ENCODE data around the gene SYF2. TPM values are rescaled to one million over a fixed set of nuclear protein-coding genes. Genes with fewer than 3 reads are reported as not detected.

The SYF2 gene
- total and polyA plus RNA-seq, 2 of the 13 experiments (the other 11 are each of a cell fraction or from before 2014, with no cell fraction given) = 17.8 to 34.1 TPM

DNA sequence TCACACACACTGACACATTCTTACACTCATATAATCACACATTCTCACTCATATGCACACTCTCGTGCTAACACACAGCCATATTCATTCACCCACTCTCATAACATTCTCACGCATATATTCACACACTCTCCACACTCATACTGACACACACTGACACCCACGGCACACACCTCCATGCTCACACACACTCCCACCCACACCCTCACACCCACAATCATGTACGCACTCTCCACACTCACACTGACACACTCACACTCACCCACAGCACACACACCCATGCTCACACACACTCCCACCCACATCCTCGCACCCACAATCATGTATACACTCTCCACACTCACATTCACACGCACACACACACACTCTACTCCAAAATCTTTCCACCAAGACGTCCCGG, 38.2 kb downstream of the SYF2 start:
- H4K20me1 ChIP-seq (ENCODE audit: insufficient read depth, low read length) = no peaks in the 10 kb centered on the region
- H3K9ac ChIP-seq (ENCODE audit: insufficient read depth, low read depth, low read length) = no peak overlapping the region
- intact Hi-C loops (cut with micrococcal nuclease; ENCODE audit: unreplicated experiment) (no loop called here), in situ Hi-C loops (cut with HindIII; ENCODE audit: extremely low pct_ligation_motif_present, low pct_unique_long_range_greater_than_20kb) (no loop called here)
- H3K27me3 ChIP-seq (ENCODE audit: control insufficient read depth in 1 of 2, insufficient read depth in 2 of 2, low read length in 2 of 2) = no peaks in the 10 kb centered on the region
- no peaks in the 10 kb centered on the region for H3K79me2 ChIP-seq (ENCODE audit: insufficient read depth, low read length)
- no peak overlapping the region for H2AFZ ChIP-seq (ENCODE audit: low read length)
- no peak for ATAC-seq
- no peak overlapping the region for H3K4me2 ChIP-seq (ENCODE audit: low read depth, low read length)
- no peak overlapping the region for H3K4me3 ChIP-seq (replicated peaks in 1 of 3; ENCODE audit: insufficient read depth in 1 of 3, low read depth in 2 of 3, low read length in 3 of 3)
- no peaks in the 10 kb centered on the region for H3K9me3 ChIP-seq (ENCODE audit: low read length)
- no peak for DNase-seq (ENCODE audit: low spot score)
- H3K36me3 ChIP-seq (replicated peaks in 1 of 2; ENCODE audit: control insufficient read depth in 1 of 2, insufficient read depth in 2 of 2, low read length in 2 of 2) = no peaks in the 10 kb centered on the region
- no peak overlapping the region for H3K27ac ChIP-seq (ENCODE audit: extremely low read length, insufficient read depth, low read length)
- no peak for TF ChIP-seq ZSCAN22 (CRISPR knock-in tag; IDR thresholded peaks at IDR 0.05)
- TF ChIP-seq ZNF44 (CRISPR knock-in tag; IDR thresholded peaks at IDR 0.05) = no peak
- no peak for TF ChIP-seq ZNF775 (CRISPR knock-in tag; IDR thresholded peaks at IDR 0.05; ENCODE audit: borderline replicate concordance)
- TF ChIP-seq, protein P1, sequence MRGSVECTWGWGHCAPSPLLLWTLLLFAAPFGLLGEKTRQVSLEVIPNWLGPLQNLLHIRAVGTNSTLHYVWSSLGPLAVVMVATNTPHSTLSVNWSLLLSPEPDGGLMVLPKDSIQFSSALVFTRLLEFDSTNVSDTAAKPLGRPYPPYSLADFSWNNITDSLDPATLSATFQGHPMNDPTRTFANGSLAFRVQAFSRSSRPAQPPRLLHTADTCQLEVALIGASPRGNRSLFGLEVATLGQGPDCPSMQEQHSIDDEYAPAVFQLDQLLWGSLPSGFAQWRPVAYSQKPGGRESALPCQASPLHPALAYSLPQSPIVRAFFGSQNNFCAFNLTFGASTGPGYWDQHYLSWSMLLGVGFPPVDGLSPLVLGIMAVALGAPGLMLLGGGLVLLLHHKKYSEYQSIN (CRISPR knock-in tag; IDR thresholded peaks at IDR 0.05; ENCODE audit: borderline replicate concordance) = no peak
- TF ChIP-seq, protein P2, sequence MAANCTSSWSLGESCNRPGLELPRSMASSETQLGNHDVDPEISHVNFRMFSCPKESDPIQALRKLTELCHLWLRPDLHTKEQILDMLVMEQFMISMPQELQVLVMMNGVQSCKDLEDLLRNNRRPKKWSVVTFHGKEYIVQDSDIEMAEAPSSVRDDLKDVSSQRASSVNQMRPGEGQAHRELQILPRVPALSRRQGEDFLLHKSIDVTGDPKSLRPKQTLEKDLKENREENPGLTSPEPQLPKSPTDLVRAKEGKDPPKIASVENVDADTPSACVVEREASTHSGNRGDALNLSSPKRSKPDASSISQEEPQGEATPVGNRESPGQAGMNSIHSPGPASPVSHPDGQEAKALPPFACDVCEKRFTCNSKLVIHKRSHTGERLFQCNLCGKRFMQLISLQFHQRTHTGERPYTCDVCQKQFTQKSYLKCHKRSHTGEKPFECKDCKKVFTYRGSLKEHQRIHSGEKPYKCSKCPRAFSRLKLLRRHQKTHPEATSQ (CRISPR knock-in tag; IDR thresholded peaks at IDR 0.05; ENCODE audit: borderline replicate concordance) = no peak
- no peak for TF ChIP-seq XRCC5 (optimal IDR thresholded peaks at IDR 0.05; ENCODE audit: low read length)
- no peak for TF ChIP-seq ZNF768 (CRISPR knock-in tag; IDR thresholded peaks at IDR 0.05)
- no peak for TF ChIP-seq MAF1 (CRISPR knock-in tag; IDR thresholded peaks at IDR 0.05; ENCODE audit: borderline replicate concordance)
- TF ChIP-seq EEA1 (CRISPR knock-in tag; IDR thresholded peaks at IDR 0.05; ENCODE audit: borderline replicate concordance) = no peak
- TF ChIP-seq TMF1 (CRISPR knock-in tag; IDR thresholded peaks at IDR 0.05; ENCODE audit: low read depth) = no peak
- no peak for TF ChIP-seq ZNF629 (CRISPR knock-in tag; conservative IDR thresholded peaks at IDR 0.05)
- TF ChIP-seq DPF2 (CRISPR knock-in tag; IDR thresholded peaks at IDR 0.05; ENCODE audit: borderline replicate concordance, low read depth) = no peak
- no peak for TF ChIP-seq ZNF30 (CRISPR knock-in tag; IDR thresholded peaks at IDR 0.05)
- TF ChIP-seq ZNF670 (CRISPR knock-in tag; IDR thresholded peaks at IDR 0.05; ENCODE audit: borderline replicate concordance) = no peak
- no peak for TF ChIP-seq ZBTB3 (CRISPR knock-in tag; IDR thresholded peaks at IDR 0.05; ENCODE audit: borderline replicate concordance, low read depth)
- no peak for TF ChIP-seq ZNF570 (CRISPR knock-in tag; IDR thresholded peaks at IDR 0.05; ENCODE audit: borderline replicate concordance)
- TF ChIP-seq ZNF136 (CRISPR knock-in tag; IDR thresholded peaks at IDR 0.05; ENCODE audit: low read depth) = no peak
- TF ChIP-seq NR3C1 (CRISPR knock-in tag; IDR thresholded peaks at IDR 0.05) = no peak
- no peak for TF ChIP-seq CCDC6 (CRISPR knock-in tag; IDR thresholded peaks at IDR 0.05)
- TF ChIP-seq ZNF879 (CRISPR knock-in tag; IDR thresholded peaks at IDR 0.05) = no peak
- 93% methylated on average over 8 of the region's 8 CpGs for WGBS (ENCODE audit: low lambda C conversion rate)
- no peak for FAIRE-seq
- no TSS peak for BruUV-seq (replicated peaks)
- CTCF ChIA-PET (ENCODE audit: low intra/inter-chr PET ratio, low total read pairs) = no interaction called here
- POLR2A ChIA-PET = interaction anchor here (2.0 kb wide), 1 partner anchor 26 kb away, joined by 13 read pairs; no protein-coding TSS in a partner anchor
- H3K4me1 ChIP-seq (ENCODE audit: insufficient read depth, low read length) = peaks cover 69% of the 10 kb centered on the region

All from HepG2 (cell line).